ENCODE results near the gene YAP1.
"Not testable (repeated sequence)": the region's sequence is repeated elsewhere in the genome, so short reads cannot be mapped to it uniquely, and the experiment has no call there.

YAP1 gene

GRCh38 chr11:102244681-102245409 is 134.6 kb downstream of the YAP1 start:
- DNase-seq = no peak

- no peak for DNase-seq
These were observed 141.2 kb downstream of the YAP1 start for GRCh38 chr11:102251423-102251822.

GRCh38 chr11:102252339-102252891 is 142.2 kb downstream of the YAP1 start:
- no peak for DNase-seq

- DNase-seq = no peak
These were observed 142.9 kb downstream of the YAP1 start for GRCh38 chr11:102253020-102253715.

- DNase-seq = no peak
These were observed 143.8 kb downstream of the YAP1 start for GRCh38 chr11:102254047-102254446.

- DNase-seq = no peak
These were observed 146.0 kb downstream of the YAP1 start for GRCh38 chr11:102256251-102256650.

- DNase-seq = no peak
These were observed 150.0 kb downstream of the YAP1 start for GRCh38 chr11:102260241-102260640.

- DNase-seq = no peak
These were observed 153.2 kb downstream of the YAP1 start for GRCh38 chr11:102263379-102264003.

GRCh38 chr11:102264704-102265103 is 154.5 kb downstream of the YAP1 start:
- DNase-seq = not testable (repeated sequence)

- no peak for DNase-seq
These were observed 155.9 kb downstream of the YAP1 start for GRCh38 chr11:102266099-102266498.

DNA sequence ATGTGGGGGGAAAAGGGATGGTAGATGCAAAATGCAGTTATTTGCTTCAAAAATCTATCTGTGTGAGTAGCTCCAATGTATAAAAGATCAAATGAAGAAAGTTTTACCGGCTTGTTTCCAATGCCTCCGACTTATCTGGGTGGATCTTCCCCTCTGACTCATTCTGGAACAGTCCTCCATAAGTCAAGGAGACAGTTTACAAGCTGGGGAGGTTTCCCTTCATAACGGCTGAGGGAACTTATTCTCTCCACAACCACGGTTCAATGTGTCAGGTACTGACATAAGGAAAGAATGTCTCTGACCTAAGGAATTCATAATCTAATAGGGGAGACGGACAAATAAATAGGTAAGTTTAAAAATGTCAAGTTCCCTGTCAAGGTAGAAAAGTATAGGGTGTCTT is 157.4 kb downstream of the YAP1 start:
- DNase-seq = no peak

DNA sequence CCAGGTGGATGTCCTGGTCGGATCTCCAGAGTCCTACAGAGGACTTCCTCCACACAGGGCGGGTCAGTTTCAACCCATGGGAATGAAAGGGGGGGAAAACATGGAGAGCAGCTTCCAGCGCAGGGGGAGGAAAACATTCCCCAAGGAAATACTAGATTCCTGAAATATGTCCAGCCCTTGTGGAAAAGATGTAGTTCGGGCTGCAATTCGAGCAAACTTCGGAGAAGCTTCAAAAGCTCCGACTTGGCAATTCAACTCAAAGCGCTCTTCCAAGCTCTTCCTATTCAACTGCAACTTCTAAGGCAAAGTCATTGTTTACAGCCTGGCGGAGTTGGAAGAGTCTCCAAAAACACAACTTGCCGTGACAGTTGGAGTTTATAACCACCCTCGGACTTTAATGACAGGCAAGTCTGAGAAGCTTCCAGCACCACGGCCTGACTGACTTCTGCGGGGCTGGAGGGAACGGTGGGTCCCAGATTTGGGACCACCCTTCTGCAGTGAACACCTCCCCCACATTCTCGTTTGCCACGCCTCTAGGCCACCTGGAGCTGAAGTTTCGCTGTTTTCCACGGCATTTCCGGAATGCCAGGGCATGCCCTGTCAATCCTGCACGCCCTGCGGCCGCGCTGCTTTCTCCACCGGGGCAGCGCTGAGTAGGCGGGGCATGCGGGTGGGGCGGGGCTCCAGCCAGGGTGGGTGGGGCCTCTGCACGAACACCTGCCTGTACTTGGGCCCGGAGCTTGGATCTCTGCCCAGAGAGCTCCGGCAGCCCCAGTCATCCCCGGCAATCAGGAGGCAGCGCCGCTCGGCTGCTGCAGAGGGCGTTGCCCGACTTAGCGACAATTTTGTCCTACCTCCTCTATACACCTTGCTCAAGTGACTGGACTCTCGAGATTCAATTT is 158.1 kb downstream of the YAP1 start:
- DNase-seq = peak; percentile 88

GRCh38 chr11:102268985-102269470 is 158.8 kb downstream of the YAP1 start:
- no peak for DNase-seq

DNA sequence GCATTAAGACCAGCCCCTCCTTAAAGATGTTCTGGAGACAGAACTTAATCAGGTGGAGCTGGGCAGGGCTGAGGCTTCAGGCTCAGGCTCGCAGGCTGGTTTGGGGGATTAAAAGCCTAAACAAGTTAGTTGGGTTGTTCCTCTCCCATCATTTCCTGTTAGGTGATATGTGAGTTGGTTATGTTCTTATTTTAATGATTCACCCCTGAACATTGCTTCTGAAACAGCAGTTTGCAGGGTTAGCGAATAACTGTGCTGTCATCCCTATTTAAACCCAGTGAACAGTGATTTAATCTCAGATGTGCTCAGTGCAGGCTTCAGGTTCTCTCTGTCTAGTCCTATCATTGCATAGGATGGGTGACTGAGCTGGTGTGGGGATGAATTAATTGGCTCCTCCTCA is 159.7 kb downstream of the YAP1 start:
- no peak for DNase-seq

- no peak for DNase-seq
These were observed 162.0 kb downstream of the YAP1 start for GRCh38 chr11:102272047-102272824.

DNA sequence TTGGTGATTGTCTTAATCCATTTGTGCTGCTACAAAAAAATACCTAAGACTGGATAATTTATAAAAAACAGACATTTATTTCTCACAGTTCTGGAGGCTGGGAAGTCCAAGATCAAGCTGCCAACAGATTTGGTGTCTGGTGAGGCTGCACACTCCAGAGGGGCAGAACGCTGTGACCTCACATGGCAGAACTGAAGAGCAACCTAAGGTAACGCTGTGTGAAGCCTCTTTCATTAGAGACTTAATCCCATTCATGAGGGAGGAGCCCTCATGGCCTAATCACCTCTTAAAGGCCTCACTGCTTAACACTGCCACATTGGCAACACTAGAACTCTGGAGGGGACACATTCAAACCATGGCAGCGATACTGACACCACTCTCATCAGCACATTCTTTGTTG is 164.4 kb downstream of the YAP1 start:
- DNase-seq = no peak

DNA sequence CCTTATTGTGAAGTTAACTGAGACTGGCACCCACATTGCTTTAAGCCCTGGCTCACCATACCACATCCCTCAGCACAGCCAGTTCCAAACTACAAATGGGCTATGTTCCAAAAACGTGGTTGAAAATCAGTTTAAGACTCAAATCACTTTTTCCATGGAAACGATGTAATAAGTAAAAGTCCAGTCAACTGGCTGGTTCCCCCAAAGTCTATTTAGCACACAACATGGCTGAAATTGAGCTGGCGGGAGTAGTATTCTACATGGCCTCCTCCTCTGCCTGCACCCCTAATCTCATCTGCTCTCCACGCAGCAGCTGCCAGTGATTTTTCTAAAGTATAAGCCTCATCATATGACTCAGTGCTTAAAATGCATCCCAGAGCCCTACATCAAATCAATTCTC is 166.1 kb downstream of the YAP1 start:
- DNase-seq = no peak

GRCh38 chr11:102276783-102277182 is 166.5 kb downstream of the YAP1 start:
- no peak for DNase-seq

- DNase-seq = no peak
These were observed 169.5 kb downstream of the YAP1 start for GRCh38 chr11:102279641-102280170.

DNA sequence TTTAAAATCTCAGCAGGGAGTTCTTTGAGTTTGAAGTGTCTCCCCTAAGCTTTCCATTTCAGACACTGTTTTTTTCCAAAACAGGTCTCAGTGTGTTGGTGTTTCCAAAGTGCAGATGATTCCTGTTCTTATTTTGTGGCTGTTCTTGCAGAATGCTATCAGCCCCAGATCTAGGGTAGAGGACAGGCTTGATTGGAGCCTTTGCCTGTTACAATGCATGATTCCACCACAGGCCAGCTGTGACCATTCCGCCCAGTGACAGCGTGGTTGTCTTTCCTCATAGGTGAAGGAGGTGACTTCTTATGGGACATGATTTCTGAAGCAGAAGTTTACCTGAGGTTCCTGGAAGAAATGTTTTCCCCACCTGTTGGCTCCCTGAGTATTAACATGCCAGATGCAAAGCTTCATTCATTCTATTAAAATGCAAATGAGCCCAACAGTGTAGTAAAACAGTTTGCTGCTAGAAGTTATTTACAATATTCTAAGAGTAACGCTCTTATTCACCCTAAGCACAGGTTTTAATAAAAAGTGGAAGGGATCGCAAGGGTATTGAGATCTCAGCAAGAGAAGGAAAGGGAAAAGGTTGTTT is 170.1 kb downstream of the YAP1 start:
- DNase-seq = no peak

Measured in activated CD8-positive, alpha-beta memory T cell treated with anti-CD3 and anti-CD28 coated beads, Interleukin-2, amount 50 U/mL, for 48 hours (primary cell).